Measurements from ENCODE around the gene FAM131B.

The FAM131B gene

GRCh38 chr7:143304938-143305337 lies 57.6 kb downstream of the FAM131B start (continued):
- no peak for TF ChIP-seq ZNF565 (CRISPR knock-in tag; conservative IDR thresholded peaks at IDR 0.05; ENCODE audit: low read depth)
- TF ChIP-seq SNAI2 (CRISPR knock-in tag; IDR thresholded peaks at IDR 0.05) = no peak
- no peak for TF ChIP-seq ZC3H10 (CRISPR knock-in tag; IDR thresholded peaks at IDR 0.05)
- TF ChIP-seq ZFP3 (CRISPR knock-in tag; IDR thresholded peaks at IDR 0.05) = no peak
- TF ChIP-seq ZNF8 (CRISPR knock-in tag; IDR thresholded peaks at IDR 0.05) = no peak
- no peak for TF ChIP-seq TSHZ2 (CRISPR knock-in tag; IDR thresholded peaks at IDR 0.05)

- no peak for ATAC-seq
- TF ChIP-seq GLIS3 (CRISPR knock-in tag; IDR thresholded peaks at IDR 0.05) (no peak), TSHZ2 (CRISPR knock-in tag; IDR thresholded peaks at IDR 0.05) (no peak), OSR1 (CRISPR knock-in tag; IDR thresholded peaks at IDR 0.05) (no peak), ISL1 (CRISPR knock-in tag; IDR thresholded peaks at IDR 0.05) (no peak), ESRRG (CRISPR knock-in tag; IDR thresholded peaks at IDR 0.05) (no peak), BACH2 (CRISPR knock-in tag; IDR thresholded peaks at IDR 0.05; ENCODE audit: borderline replicate concordance) (no peak), SNAI2 (CRISPR knock-in tag; IDR thresholded peaks at IDR 0.05) (no peak), ZNF8 (CRISPR knock-in tag; IDR thresholded peaks at IDR 0.05) (no peak), ZC3H10 (CRISPR knock-in tag; IDR thresholded peaks at IDR 0.05) (no peak), TCF4 (CRISPR knock-in tag; IDR thresholded peaks at IDR 0.05; ENCODE audit: borderline replicate concordance) (no peak)
Measured at GRCh38 chr7:143303733-143304132, 58.8 kb downstream of the FAM131B start.

Measured in SK-N-SH treated with all-trans-retinoic acid at 6 μM for 48 hours (cell line).